GM12875 (cell line): ENCODE results near the gene NCBP1.
A peak's percentile ranks its signal among the peaks of the same experiment; 100 is the strongest.

Source experiments
- H3K4me3 ChIP-seq: one replicate; pipeline ENCODE4 v1.5.1; 2011; ENCODE audit warnings: low read depth, low read length, control low read depth
- TF ChIP-seq, protein P1 (sequence below): IDR thresholded peaks from 2 replicates; pipeline ENCODE4 v1.5.1; 2011; ENCODE audit warnings: low read depth, mild to moderate bottlenecking, control low read depth, inconsistent platforms, low read length, moderate library complexity, borderline replicate concordance; ENCODE audit not compliant: insufficient read depth

Gene NCBP1

DNA sequence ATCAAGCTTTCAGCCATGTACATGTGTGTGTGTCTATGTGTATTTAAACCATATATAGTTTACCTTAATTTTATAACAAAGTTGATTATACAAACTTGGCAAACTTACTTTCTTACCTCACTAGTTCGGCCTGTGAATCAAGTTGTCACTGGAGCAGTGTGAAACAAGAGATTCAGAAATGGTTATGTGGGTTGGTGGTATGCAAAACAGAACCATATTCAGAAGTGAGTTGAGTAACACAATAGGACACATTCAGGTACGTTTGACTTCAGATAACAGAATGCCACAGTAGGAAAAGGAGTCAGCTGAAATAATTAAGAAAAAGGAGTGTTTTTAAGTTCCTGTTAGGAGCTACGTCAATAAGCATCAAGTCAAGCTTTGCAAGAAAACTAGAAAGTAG lies 42.0 kb downstream of the NCBP1 start:
- TF ChIP-seq, protein P1, sequence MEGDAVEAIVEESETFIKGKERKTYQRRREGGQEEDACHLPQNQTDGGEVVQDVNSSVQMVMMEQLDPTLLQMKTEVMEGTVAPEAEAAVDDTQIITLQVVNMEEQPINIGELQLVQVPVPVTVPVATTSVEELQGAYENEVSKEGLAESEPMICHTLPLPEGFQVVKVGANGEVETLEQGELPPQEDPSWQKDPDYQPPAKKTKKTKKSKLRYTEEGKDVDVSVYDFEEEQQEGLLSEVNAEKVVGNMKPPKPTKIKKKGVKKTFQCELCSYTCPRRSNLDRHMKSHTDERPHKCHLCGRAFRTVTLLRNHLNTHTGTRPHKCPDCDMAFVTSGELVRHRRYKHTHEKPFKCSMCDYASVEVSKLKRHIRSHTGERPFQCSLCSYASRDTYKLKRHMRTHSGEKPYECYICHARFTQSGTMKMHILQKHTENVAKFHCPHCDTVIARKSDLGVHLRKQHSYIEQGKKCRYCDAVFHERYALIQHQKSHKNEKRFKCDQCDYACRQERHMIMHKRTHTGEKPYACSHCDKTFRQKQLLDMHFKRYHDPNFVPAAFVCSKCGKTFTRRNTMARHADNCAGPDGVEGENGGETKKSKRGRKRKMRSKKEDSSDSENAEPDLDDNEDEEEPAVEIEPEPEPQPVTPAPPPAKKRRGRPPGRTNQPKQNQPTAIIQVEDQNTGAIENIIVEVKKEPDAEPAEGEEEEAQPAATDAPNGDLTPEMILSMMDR, result no peak
- no peak overlapping the region for H3K4me3 ChIP-seq

DNA sequence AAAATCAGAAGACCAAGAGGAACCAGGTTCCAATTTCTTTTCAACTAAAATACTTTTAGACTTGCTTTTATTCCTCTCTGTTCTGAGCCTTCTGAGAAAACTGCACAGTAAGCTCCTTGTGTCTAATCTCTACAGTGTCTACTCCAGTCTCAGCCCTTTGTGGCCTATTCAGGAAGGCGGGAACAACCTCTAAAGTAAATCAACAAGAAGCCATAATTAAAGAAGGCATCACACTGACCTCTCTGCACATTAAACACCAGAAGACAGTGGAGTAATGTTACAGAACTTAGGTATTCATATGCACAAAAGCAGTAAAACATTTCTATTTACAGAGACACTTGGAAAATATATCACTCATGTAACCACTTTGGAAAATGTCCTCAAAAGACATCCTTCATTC lies 48.6 kb downstream of the NCBP1 start:
- TF ChIP-seq, protein P1, result no peak
- no peak overlapping the region for H3K4me3 ChIP-seq

DNA sequence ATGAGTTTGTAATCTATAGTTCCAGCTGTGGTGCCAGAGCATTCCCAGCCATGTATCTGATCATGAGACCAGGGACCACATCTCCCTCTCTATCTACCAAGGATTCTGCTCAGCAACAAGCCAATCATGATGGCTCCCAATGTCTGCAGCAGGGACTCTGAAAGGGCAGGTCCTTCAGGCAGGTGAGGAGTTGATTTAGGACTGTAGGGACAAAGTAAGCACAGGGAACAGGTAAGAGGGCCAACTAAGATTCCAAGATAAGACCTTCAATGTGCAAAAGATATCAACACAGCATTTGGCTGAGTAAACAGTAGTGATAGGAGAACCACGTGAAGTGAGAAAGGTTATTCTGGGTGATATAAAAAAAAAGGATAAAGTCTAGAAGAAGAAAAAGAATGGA lies 55.0 kb downstream of the NCBP1 start:
- H3K4me3 ChIP-seq, result no peak overlapping the region
- TF ChIP-seq, protein P1, result no peak

DNA sequence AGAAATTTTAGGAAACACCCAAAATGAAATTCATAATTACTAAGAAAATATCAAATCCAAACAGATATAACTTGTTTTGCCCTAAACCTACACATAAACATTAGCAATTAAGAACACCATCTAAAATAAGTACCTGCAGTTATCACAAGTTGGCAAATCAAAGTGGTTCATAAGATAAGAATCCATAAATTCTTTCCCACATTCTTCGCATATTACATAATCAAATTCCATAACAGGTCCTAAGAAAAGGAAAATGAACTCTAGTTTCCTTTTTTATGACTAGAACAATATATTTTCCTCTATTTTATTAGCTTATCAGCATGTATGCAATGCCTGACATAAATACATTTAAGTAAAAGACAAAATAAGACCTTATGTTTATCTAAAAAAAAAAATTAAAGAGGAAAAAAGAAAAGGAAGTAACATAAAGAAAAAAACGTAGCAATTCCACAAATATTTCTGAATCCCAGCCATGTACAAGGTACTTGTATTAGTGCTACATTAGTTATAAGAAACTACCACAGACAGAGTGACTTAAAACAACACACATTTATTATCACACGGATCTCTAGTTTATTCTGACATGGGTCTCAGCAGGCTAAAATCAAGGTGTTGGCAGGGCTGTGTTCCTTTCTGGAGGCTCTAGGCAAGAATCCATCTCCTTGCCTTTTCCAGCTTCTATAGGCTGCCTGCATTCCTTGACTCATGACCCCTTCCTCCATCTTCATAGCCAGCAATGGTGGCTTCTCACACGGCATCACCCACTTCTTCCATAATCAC lies 56.0 kb downstream of the NCBP1 start:
- TF ChIP-seq, protein P1, result no peak
- H3K4me3 ChIP-seq, result no peak overlapping the region

DNA sequence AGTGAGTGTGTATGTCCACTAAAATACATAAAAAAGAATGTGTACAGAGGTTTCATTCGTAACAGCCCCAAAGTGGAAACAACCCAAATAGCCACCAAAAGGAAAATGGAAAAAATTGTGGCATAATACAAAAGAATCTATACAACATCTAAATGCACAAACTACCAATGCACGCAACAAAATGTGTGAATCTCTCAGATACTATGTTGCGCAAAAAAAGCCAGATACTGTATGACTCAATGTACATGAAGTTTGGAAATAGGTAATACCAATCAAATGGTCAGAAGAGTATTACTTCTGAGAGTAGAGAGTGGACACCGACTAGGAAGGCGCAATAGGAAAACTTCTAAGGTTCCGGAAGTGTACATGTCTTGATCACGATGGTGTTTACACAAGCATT lies 61.1 kb downstream of the NCBP1 start:
- no peak overlapping the region for H3K4me3 ChIP-seq
- TF ChIP-seq, protein P1, result no peak

DNA sequence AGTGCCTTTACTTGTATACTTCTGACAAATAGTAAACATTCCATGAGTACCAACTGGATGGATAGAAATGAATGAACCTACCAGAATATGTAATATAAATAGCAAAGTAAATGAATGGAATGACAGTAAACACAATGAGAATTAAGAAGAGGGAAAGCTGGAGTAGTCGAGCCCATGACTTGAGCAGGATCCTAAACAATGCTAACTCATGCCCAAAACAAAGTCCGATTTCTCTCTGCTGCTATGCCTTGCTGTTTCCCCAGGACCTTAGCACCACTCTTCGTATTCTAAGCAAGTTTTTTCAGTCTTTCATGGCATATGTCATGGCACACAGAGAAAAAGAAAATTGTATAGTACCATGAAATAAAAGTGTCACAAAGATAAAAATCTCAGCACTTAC lies 61.8 kb downstream of the NCBP1 start:
- no peak overlapping the region for H3K4me3 ChIP-seq
- TF ChIP-seq, protein P1, result no peak

DNA sequence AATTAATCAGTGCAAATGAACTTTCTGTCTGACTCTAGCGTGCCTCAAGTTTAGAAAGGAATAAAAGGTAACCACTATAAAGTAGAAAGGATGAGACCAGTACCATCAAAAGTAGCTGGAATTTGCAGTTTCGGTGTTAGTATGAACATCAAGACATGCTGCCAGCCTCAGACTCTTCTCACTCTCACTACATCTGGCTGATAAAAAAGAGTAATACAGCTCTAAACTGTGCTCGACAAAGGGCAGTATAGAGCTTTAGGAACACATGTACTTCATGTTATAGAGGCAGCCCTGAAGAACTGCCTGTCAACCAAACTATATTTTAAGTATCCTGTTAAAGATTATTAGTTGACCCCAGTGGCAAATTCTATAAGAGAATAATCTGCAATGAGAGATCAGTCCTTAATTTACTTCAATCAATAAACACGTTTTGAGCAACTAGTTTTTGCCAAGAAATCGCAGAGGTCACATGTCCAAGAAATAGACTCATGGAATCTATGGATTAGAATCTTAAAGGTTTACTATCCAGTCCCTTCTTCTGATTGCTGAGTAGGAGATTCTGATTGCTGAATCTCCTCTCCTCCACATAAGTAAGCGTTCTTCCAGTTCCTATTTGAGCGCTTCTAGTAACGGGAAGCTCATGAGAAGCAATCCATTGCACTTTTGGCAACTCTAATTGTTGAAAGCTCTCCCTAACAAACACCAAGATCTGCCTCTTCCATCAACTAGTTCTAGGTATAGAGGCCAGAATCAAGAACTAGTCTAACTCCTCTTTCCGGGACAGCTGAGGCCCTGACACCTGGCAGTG lies 62.6 kb downstream of the NCBP1 start:
- TF ChIP-seq, protein P1, result no peak
- H3K4me3 ChIP-seq, result peak overlapping the region; percentile 85
